Measurements from ENCODE around the gene CAMK2B.

CAMK2B gene

GRCh38 chr7:44197474-44197873, 127.9 kb downstream of the CAMK2B start:
- TF ChIP-seq ZFX (IDR thresholded peaks at IDR 0.05): no peak
- no peak for TF ChIP-seq CTCF (conservative IDR thresholded peaks at IDR 0.05)
- H3K27ac ChIP-seq: no peak overlapping the region

GRCh38 chr7:44196450-44196872, 128.9 kb downstream of the CAMK2B start:
- H3K27ac ChIP-seq: no peak overlapping the region
- TF ChIP-seq ZFX (IDR thresholded peaks at IDR 0.05) (no peak), CTCF (conservative IDR thresholded peaks at IDR 0.05) (peak; percentile 72)

- no peak overlapping the region for H3K27ac ChIP-seq
- no peak for TF ChIP-seq CTCF (conservative IDR thresholded peaks at IDR 0.05)
- TF ChIP-seq ZFX (IDR thresholded peaks at IDR 0.05): no peak
Measured at GRCh38 chr7:44195889-44196288, 129.5 kb downstream of the CAMK2B start.

- TF ChIP-seq CTCF (conservative IDR thresholded peaks at IDR 0.05) (no peak), ZFX (IDR thresholded peaks at IDR 0.05) (no peak)
- H3K27ac ChIP-seq: no peak overlapping the region
Measured at GRCh38 chr7:44194562-44195145, 130.7 kb downstream of the CAMK2B start.

- TF ChIP-seq ZFX (IDR thresholded peaks at IDR 0.05) (no peak), CTCF (conservative IDR thresholded peaks at IDR 0.05) (no peak)
- no peak overlapping the region for H3K27ac ChIP-seq
Measured at GRCh38 chr7:44194069-44194468, 131.3 kb downstream of the CAMK2B start.

GRCh38 chr7:44193011-44193802, 132.2 kb downstream of the CAMK2B start:
- H3K27ac ChIP-seq: no peak overlapping the region
- TF ChIP-seq ZFX (IDR thresholded peaks at IDR 0.05) (no peak), CTCF (conservative IDR thresholded peaks at IDR 0.05) (no peak)

GRCh38 chr7:44191171-44191570, 134.2 kb downstream of the CAMK2B start:
- no peak overlapping the region for H3K27ac ChIP-seq
- no peak for TF ChIP-seq ZFX (IDR thresholded peaks at IDR 0.05)
- TF ChIP-seq CTCF (conservative IDR thresholded peaks at IDR 0.05): no peak
